Natural killer cell (primary cell): ENCODE results near the gene MKRN1. TPM values are rescaled to one million over a fixed set of nuclear protein-coding genes. Genes with fewer than 3 reads are reported as not detected.
A peak's percentile ranks its signal among the peaks of the same experiment; 100 is the strongest.

ENCODE experiments used
- ATAC-seq, 3 donors: fragments of 150-1000 bp in 2 of 3; fragments of 200-7000 bp in 1 of 3; cut with Tn5 transposase; 1 replicate in 1 of 3; 2 replicates in 2 of 3; pipeline ENCODE4 v1.10.0; 2021; ENCODE audit warnings: mild to moderate bottlenecking in 2 of 3, moderate library complexity in 2 of 3
- DNase-seq, 2 donors: peaks; one replicate each; pipeline versions ENCODE4 v3.0.0 to v3.0.0-alpha.2; 2013 to 2021; ENCODE audit warnings: mixed read lengths in 1 of 2
- H3K27ac ChIP-seq: one replicate; pipeline ENCODE4 v1.5.1; 2013; ENCODE audit warnings: mild to moderate bottlenecking, low read length
- H3K27me3 ChIP-seq: one replicate; pipeline ENCODE4 v1.6.1; 2013; ENCODE audit warnings: low read length; ENCODE audit not compliant: control insufficient read depth, insufficient read depth
- H3K36me3 ChIP-seq: one replicate; pipeline ENCODE4 v1.6.1; 2013; ENCODE audit warnings: low read length; ENCODE audit not compliant: control insufficient read depth, insufficient read depth
- H3K4me1 ChIP-seq: one replicate; pipeline ENCODE4 v1.6.1; 2013; ENCODE audit warnings: low read length; ENCODE audit not compliant: control insufficient read depth, insufficient read depth
- H3K4me3 ChIP-seq: one replicate; pipeline ENCODE4 v1.5.1; 2013; ENCODE audit warnings: low read length
- H3K9me3 ChIP-seq: one replicate; pipeline ENCODE4 v1.6.1; 2013; ENCODE audit warnings: low read length; ENCODE audit not compliant: control insufficient read depth, insufficient read depth
- H3K27ac Mint-ChIP-seq, 2 donors: one replicate each; pipeline ENCODE4 v1.8.0; 2022; ENCODE audit warnings: mild to moderate bottlenecking in 2 of 2, mixed read lengths in 2 of 2, moderate library complexity in 1 of 2
- H3K27me3 Mint-ChIP-seq, 2 donors: one replicate each; pipeline ENCODE4 v1.8.0; 2022; ENCODE audit warnings: low read depth in 2 of 2, mixed read lengths in 2 of 2
- H3K36me3 Mint-ChIP-seq: one replicate; pipeline ENCODE4 v1.8.0; 2022; ENCODE audit warnings: mixed read lengths
- H3K4me1 Mint-ChIP-seq, 2 donors: one replicate each; pipeline ENCODE4 v1.8.0; 2022; ENCODE audit warnings: mixed read lengths in 2 of 2
- H3K4me3 Mint-ChIP-seq: one replicate; pipeline ENCODE4 v1.8.0; 2022; ENCODE audit warnings: mild to moderate bottlenecking, moderate library complexity, mixed read lengths
- H3K9me3 Mint-ChIP-seq, 2 donors: one replicate each; pipeline ENCODE4 v1.8.0; 2022; ENCODE audit warnings: mixed read lengths in 2 of 2
- CTCF ChIP-seq: fragments of 200-600 bp; IDR thresholded peaks from one replicate; pipeline ENCODE4 v1.8.0; 2022; ENCODE audit warnings: antibody characterized with exemption
- WGBS: methylation state at CpG from one replicate; pipeline ENCODE4 v1.1.7; 2013; ENCODE audit warnings: missing lambda C conversion rate; ENCODE audit not compliant: insufficient coverage; 5-methylcytosine and 5-hydroxymethylcytosine counted together
- intact Hi-C: fragments of 100-400 bp; cut with micrococcal nuclease; formaldehyde crosslinking; loops from one replicate; pipeline ENCODE4 v1.14.2; 2022
- total RNA-seq, 4 donors: library from RNA; stranded (reverse); fragments of 120-200 nt in 1 of 4; gene quantifications; one replicate each; pipeline versions ENCODE4 v1.2.3 to v1.2.4, GENCODE V29; 2013 to 2022

The MKRN1 gene
- total RNA-seq, 3 donors from 2014 or later (not counting 1 experiment from before 2014, with no cell fraction given): 119 to 146 (median 136) TPM

- peaks cover 48% of the 10 kb centered on the region for H3K36me3 ChIP-seq
- H3K9me3 Mint-ChIP-seq: no peaks in the 10 kb centered on the region
- intact Hi-C loops: no loop called here
- H3K9me3 ChIP-seq: no peaks in the 10 kb centered on the region
- WGBS: 98% methylated on average over 3 of the region's 4 CpGs
- H3K27ac ChIP-seq: no peak overlapping the region
- H3K4me3 ChIP-seq: no peak overlapping the region
- no peaks in the 10 kb centered on the region for H3K27me3 ChIP-seq
- ATAC-seq (no peak), DNase-seq (no peak)
- H3K27me3 Mint-ChIP-seq: no peaks in the 10 kb centered on the region
- TF ChIP-seq CTCF: no peak
- peaks cover 9% of the 10 kb centered on the region for H3K4me1 ChIP-seq
- H3K27ac Mint-ChIP-seq: no peak overlapping the region
- H3K4me3 Mint-ChIP-seq: no peak overlapping the region
- H3K36me3 Mint-ChIP-seq: peaks cover 36% of the 10 kb centered on the region
- peaks cover 17 to 30% of the 10 kb centered on the region in 2 donors for H3K4me1 Mint-ChIP-seq
These were observed 26.0 kb downstream of the MKRN1 start for GRCh38 chr7:140453273-140453672.

- H3K36me3 Mint-ChIP-seq: peaks cover 36% of the 10 kb centered on the region
- intact Hi-C loops: no loop called here
- Histone ChIP-seq H3K4me3 (no peak overlapping the region), H3K36me3 (peaks cover 39% of the 10 kb centered on the region), H3K4me1 (peaks cover 9% of the 10 kb centered on the region), H3K9me3 (no peaks in the 10 kb centered on the region), H3K27ac (no peak overlapping the region), H3K27me3 (no peaks in the 10 kb centered on the region)
- H3K4me3 Mint-ChIP-seq: no peak overlapping the region
- TF ChIP-seq CTCF: no peak
- 93% methylated on average over 1 of the region's 1 CpG for WGBS
- no peaks in the 10 kb centered on the region for H3K9me3 Mint-ChIP-seq
- DNase-seq: no peak
- H3K27ac Mint-ChIP-seq: peak overlapping the region; percentile 9 to 12
- H3K27me3 Mint-ChIP-seq: no peaks in the 10 kb centered on the region
- ATAC-seq: peak in 1 of 3 donors; percentile 18
- H3K4me1 Mint-ChIP-seq: peaks cover 29 to 30% of the 10 kb centered on the region in 2 donors
These were observed 27.6 kb downstream of the MKRN1 start for GRCh38 chr7:140451716-140452115.

- Mint-ChIP-seq H3K4me1 (peaks cover 26 to 31% of the 10 kb centered on the region in 2 donors), H3K9me3 (no peaks in the 10 kb centered on the region), H3K27ac (no peak overlapping the region), H3K36me3 (peaks cover 11% of the 10 kb centered on the region), H3K4me3 (no peak overlapping the region), H3K27me3 (no peaks in the 10 kb centered on the region)
- DNase-seq (no peak), ATAC-seq (no peak)
- no peak overlapping the region for H3K27ac ChIP-seq
- TF ChIP-seq CTCF: no peak
- H3K4me3 ChIP-seq: no peak overlapping the region
- WGBS: 93% methylated on average over 4 of the region's 4 CpGs
- H3K36me3 ChIP-seq: peaks cover 11% of the 10 kb centered on the region
- H3K27me3 ChIP-seq: no peaks in the 10 kb centered on the region
- intact Hi-C loops: no loop called here
- no peaks in the 10 kb centered on the region for H3K9me3 ChIP-seq
- peaks cover 9% of the 10 kb centered on the region for H3K4me1 ChIP-seq
These were observed 30.4 kb downstream of the MKRN1 start for GRCh38 chr7:140448781-140449480.

GRCh38 chr7:140447841-140448240 is 31.5 kb downstream of the MKRN1 start:
- DNase-seq (no peak), ATAC-seq (no peak)
- 90% methylated on average over 6 of the region's 7 CpGs for WGBS
- Mint-ChIP-seq H3K4me3 (no peak overlapping the region), H3K9me3 (no peaks in the 10 kb centered on the region), H3K4me1 (peaks cover 20 to 31% of the 10 kb centered on the region in 2 donors), H3K36me3 (peaks cover 6% of the 10 kb centered on the region), H3K27me3 (no peaks in the 10 kb centered on the region), H3K27ac (peak overlapping the region in 1 of 2 donors; percentile 29)
- Histone ChIP-seq H3K4me1 (peaks cover 9% of the 10 kb centered on the region), H3K9me3 (no peaks in the 10 kb centered on the region), H3K4me3 (no peak overlapping the region), H3K27me3 (no peaks in the 10 kb centered on the region), H3K36me3 (peaks cover 2% of the 10 kb centered on the region), H3K27ac (no peak overlapping the region)
- TF ChIP-seq CTCF: no peak
- intact Hi-C loops: no loop called here
